ENCODE results near the gene NEK1.

The NEK1 gene

DNA sequence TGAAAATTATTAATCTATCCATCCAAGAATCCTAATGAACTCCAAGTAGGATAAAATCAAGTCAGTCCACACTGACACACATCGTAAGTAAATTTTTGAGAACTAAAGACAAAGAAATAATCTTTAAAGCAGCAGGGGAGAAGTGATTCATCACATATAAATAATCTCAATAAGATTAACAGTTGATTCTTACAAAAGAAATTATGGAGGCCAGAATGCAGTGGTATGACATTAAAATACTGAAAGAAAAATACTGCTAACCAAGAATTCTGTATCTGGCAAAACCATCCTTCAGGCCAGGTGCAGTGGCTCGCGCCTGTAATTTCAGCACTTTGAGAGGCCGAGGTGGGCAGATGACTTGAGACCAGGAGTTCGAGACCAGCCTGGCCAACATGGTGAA lies 245.6 kb downstream of the NEK1 start:
- DNase-seq (ENCODE audit: low spot score) = no peak

DNA sequence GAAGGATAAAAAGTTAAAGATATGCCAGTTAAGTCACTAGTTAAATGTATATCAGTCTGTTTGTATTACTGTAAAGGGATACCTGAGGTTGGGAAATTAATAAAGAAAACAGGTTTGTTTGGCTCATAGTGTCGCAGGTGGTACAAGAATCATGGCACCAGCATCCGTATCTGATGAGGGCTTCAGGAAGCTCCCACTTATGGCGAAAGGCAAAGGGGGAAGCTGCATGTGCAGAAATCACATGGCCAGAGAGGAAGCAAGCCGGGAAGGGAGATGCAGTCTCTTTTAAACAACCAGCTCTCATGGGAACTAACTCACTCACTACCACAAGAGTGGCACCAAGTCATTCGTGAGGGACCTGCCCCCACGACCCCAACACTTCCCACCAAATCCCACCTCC lies 249.8 kb downstream of the NEK1 start:
- no peak for DNase-seq (ENCODE audit: low spot score)

DNA sequence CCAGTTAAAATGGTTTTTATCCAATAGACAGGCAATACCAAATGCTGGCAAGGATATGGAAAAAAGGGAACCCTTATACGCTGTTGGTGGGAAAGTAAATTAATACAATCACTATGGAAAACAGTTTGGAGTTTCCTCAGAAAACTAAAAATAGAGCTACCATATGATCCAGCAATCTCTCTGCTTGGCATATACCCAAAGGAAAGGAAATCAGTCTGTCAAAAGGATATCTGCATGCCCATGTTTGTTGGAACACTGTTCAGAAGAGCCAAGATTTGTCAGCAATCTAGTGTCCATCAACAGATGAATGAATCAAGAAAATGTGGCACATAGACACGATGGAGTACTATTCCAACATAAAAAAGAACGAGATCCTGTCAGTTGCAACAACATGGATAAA lies 250.6 kb downstream of the NEK1 start:
- DNase-seq (ENCODE audit: low spot score) = no peak

DNA sequence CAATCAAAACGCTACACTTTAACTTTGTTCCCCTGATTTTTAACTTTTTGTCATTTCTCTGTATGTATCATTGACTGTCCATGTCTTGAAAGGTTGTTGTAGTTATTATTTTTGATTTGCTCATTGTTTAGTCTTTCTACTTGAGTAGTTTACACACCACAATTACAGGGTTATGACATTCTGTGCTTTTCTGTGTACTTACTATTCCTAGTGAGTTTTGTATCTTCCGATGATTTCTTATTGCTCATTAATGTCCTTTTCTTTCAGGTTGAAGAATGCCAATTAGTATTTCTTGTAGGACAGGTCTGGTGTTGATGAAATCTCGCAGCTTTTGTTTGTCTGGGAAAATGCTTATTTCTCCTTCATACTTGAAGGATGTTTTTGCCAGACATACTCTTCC lies 252.4 kb downstream of the NEK1 start:
- DNase-seq (ENCODE audit: low spot score) = no peak

DNA sequence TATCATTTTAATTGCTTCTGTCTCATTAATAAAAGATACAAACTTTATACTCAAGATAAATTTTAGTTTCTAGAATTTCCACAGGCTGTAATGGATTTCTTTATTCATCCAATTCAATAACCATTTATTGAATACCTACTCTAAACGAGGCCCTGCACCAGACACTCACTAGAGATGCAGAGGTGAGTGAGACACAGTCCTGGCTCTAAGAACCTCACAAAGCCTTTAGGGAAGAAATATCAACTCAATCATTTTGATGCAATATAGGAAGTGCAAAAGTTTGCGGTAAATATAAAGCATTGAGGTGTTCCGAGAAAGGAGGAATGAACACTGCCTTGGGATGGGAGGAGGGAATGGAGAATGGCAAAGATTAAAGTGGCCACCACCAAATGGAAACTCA lies 260.0 kb downstream of the NEK1 start:
- no peak for DNase-seq (ENCODE audit: low spot score)

DNA sequence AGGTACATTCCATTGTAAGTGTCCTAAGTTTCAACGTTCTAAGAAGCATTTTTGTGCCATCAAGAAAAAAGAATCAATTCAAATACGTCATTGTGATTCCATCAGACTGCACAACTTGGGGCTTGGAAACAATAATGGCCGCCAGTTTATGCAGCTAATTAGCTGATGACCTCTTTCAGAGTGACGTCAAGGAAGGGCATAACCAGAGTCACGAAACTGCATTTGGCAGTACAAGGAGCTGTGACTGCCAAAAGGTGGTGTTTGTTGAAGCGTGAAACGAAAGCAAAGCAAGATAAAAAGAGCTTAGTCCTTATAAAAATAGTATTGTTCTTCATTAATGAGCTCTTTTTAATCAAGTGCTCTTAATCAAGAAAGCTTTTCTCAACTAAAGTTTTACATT lies 260.5 kb downstream of the NEK1 start:
- no peak for DNase-seq (ENCODE audit: low spot score)

DNA sequence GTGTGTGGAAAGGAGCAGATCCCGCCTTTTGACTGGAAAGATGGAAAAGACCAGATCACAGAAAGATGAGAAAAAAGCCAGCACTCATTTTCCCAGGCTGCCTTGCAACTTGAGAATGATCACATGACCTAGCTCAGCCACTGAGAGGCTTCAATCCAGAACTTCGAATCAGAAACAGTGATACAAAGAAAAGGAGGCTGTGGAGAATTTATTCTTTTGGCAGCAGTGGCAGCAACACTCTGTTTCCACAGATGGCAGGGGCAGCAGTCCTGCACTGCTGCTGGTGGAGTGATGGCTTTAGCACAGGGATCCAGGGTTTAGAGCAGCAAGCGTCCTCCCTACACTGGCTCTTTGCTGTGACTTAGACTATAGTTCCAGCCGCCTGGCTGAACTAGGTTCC lies 263.8 kb downstream of the NEK1 start:
- no peak for DNase-seq (ENCODE audit: low spot score)

DNA sequence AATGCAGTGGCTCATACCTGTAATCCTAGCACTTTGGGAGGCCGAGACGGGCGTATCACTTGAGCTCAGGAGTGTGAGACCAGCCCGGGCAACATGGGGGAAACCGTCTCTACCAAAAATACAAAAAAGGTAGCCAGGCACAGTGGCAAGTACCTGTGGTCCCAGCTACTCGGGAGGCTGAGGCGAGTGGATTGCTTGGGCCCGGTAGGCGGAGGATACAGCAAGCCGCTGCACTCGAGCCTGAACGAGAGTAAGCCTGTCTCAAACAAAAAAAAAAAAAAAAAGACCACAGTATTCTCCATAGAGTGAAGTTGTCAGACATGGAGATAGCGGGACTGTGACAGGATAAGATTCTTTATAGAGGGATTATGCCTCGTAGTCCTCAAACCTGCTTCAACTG lies 265.5 kb downstream of the NEK1 start:
- no peak for DNase-seq (ENCODE audit: low spot score)

DNA sequence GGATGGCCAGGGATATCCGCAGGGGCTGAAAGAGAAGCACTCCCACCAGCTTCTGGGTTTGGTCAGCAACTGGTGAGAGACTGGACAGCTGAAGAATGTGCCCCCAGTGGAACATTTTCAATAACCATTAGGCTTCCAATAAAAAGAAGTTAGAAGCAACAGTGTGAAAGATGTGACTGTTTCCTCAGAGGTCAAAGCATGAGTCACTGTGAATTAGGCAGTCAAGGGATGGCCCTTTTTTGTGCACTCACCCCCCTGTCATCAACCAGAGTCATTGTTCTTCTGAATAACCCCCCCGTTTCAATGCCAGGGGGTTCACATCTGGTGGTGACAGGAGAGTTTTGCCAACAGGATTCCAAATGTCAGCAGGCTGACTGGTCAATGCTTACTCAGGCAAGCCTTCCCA lies 267.1 kb downstream of the NEK1 start:
- DNase-seq (ENCODE audit: low spot score) = no peak

All from CD4-positive, alpha-beta T cell treated with Interleukin-2 at 100 ng/mL for 4 hours (primary cell).